GM12878 (cell line): ENCODE measurements around the gene PRR35. TPM values are rescaled to one million over a fixed set of nuclear protein-coding genes. Genes with fewer than 3 reads are reported as not detected.

Experiments used
- ATF2 ChIP-seq: IDR thresholded peaks from 2 replicates; pipeline ENCODE4 v1.6.1; 2012; ENCODE audit warnings: low read length, inconsistent platforms
- DPF2 ChIP-seq: fragments of 450-650 bp; IDR thresholded peaks from 2 replicates; pipeline ENCODE4 v1.6.1; 2017; ENCODE audit warnings: mild to moderate bottlenecking
- GATAD2B ChIP-seq: fragments of 450-650 bp; conservative IDR thresholded peaks from 2 replicates; pipeline ENCODE4 v1.6.1; 2017; ENCODE audit warnings: low read depth, mild to moderate bottlenecking, moderate library complexity
- HCFC1 ChIP-seq: fragments of 150-350 bp; IDR thresholded peaks from 2 replicates; pipeline ENCODE4 v1.6.1; 2014; ENCODE audit warnings: low read length
- IKZF1 ChIP-seq: fragments of 450-650 bp; conservative IDR thresholded peaks from 2 replicates; pipeline ENCODE4 v1.6.1; 2017; ENCODE audit warnings: antibody characterized with exemption, mild to moderate bottlenecking
- LARP7 ChIP-seq: fragments of 450-650 bp; IDR thresholded peaks from 2 replicates; pipeline ENCODE4 v1.6.1; 2017; ENCODE audit warnings: mild to moderate bottlenecking
- MEF2A ChIP-seq: IDR thresholded peaks from 2 replicates; pipeline ENCODE4 v1.6.1; 2011; ENCODE audit warnings: low read depth, mild to moderate bottlenecking, low read length, moderate library complexity; ENCODE audit not compliant: insufficient read depth
- MTA3 ChIP-seq: IDR thresholded peaks from 2 replicates; pipeline ENCODE4 v1.6.1; 2012; ENCODE audit warnings: low read length, inconsistent platforms, borderline replicate concordance
- MXI1 ChIP-seq: fragments of 150-350 bp; IDR thresholded peaks from 2 replicates; pipeline ENCODE4 v1.6.1; 2011; ENCODE audit warnings: low read depth, mild to moderate bottlenecking, inconsistent platforms, low read length, improper control_type of control experiment
- NKRF ChIP-seq: fragments of 450-650 bp; conservative IDR thresholded peaks from 2 replicates; pipeline ENCODE4 v1.6.1; 2017; ENCODE audit warnings: mild to moderate bottlenecking, moderate library complexity
- NR2F1 ChIP-seq: fragments of 450-650 bp; conservative IDR thresholded peaks from 2 replicates; pipeline ENCODE4 v1.6.1; 2017; ENCODE audit warnings: mild to moderate bottlenecking
- PKNOX1 ChIP-seq: fragments of 450-650 bp; IDR thresholded peaks from 2 replicates; pipeline ENCODE4 v1.6.1; 2016; ENCODE audit warnings: mild to moderate bottlenecking
- POLR2A ChIP-seq: IDR thresholded peaks from 2 replicates; pipeline ENCODE4 v1.6.1; 2011; ENCODE audit warnings: low read depth, mild to moderate bottlenecking, low read length
- SIX5 ChIP-seq: IDR thresholded peaks from 2 replicates; pipeline ENCODE4 v1.6.1; 2011; ENCODE audit warnings: mild to moderate bottlenecking, low read depth, low read length, moderate library complexity; ENCODE audit not compliant: severe bottlenecking
- SMARCA5 ChIP-seq: fragments of 450-650 bp; IDR thresholded peaks from 2 replicates; pipeline ENCODE4 v1.6.1; 2017; ENCODE audit warnings: mild to moderate bottlenecking
- SRF ChIP-seq, 2 experiments: IDR thresholded peaks; 2 replicates each; pipeline ENCODE4 v1.6.1; 2011; ENCODE audit warnings: low read depth in 2 of 2, low read length in 2 of 2, mild to moderate bottlenecking in 1 of 2, moderate library complexity in 1 of 2
- TCF7 ChIP-seq: IDR thresholded peaks from 2 replicates; pipeline ENCODE4 v1.6.1; 2014; ENCODE audit warnings: antibody characterized with exemption, borderline replicate concordance
- polyA plus RNA-seq, 11 experiments: library from polyadenylated mRNA; depleted of rRNA in 4 of 11; unstranded in 6 of 11; stranded (reverse) in 5 of 11; fragments of >200 nt; fragmentation: Nextera tagmentation in 4 of 11; fragmentation: Illumina TruSeq in 1 of 11; extraction: Ambion mirVana in 4 of 11; extraction: Trizol in 1 of 11; gene quantifications; 1 replicate in 1 of 11; 2 replicates in 10 of 11; pipeline versions ENCODE4 v1.2.1 to v1.2.3, GENCODE V29; 2011 to 2016; ENCODE audit warnings: inconsistent platforms in 2 of 11, missing spikeins in 2 of 11, low read depth in 1 of 11
- total RNA-seq, 4 experiments: library from RNA; depleted of rRNA in 3 of 4; stranded (reverse); fragments of >200 nt in 3 of 4; fragmentation: Illumina TruSeq in 1 of 4; extraction: Trizol in 1 of 4; gene quantifications; 2 replicates each; pipeline versions ENCODE4 v1.2.1 to v1.2.3, GENCODE V29; 2013 to 2021

PRR35 gene
- total and polyA plus RNA-seq, 10 of the 15 experiments (the other 5 are each of a cell fraction or from before 2014, with no cell fraction given), result not detected

GRCh38 chr16:569445-570254 lies 9.5 kb downstream of the PRR35 start, which contains the start of gene PIGQ (continued):
- TF ChIP-seq PKNOX1 (peak; percentile 38; the same call in 1 of the 2 replicates), IKZF1 (peak; percentile 49), ATF2 (no peak), GATAD2B (peak; percentile 61; the same call in 1 of the 2 replicates), TCF7 (no peak), MTA3 (no peak), POLR2A (peak; percentile 82), HCFC1 (peak; percentile 63), SMARCA5 (0 out of 2 replicates have a peak, but pooled peaks have one; percentile 39), NKRF (peak; percentile 76), LARP7 (peak; percentile 71), MXI1 (peak; percentile 60; the same call in 1 of the 2 replicates), DPF2 (no peak; the same call in 1 of the 2 replicates), MEF2A (0 out of 2 replicates have a peak, but pooled peaks have one; percentile 8), SIX5 (peak; percentile 33), SRF (IDR thresholded peaks at IDR 0.05; ENCODE audit: low read depth in 2 of 2, low read length in 2 of 2) (0 out of 4 replicates have a peak, but pooled peaks of 1 of the 2 experiments have one; percentile 46), NR2F1 (0 out of 2 replicates have a peak, but pooled peaks have one; percentile 23)
